Cardiac atrium fibroblast (primary cell): ENCODE results near the gene PSMB2. TPM values are rescaled to one million over a fixed set of nuclear protein-coding genes. Genes with fewer than 3 reads are reported as not detected.

Experiments used
- total RNA-seq: library from RNA; depleted of rRNA; stranded (reverse); fragments of >200 nt; gene quantifications from 2 replicates; pipeline ENCODE4 v1.2.3, GENCODE V29; 2015

Gene PSMB2
- 43.3 and 47.1 TPM in 2 replicates for total RNA-seq

DNA sequence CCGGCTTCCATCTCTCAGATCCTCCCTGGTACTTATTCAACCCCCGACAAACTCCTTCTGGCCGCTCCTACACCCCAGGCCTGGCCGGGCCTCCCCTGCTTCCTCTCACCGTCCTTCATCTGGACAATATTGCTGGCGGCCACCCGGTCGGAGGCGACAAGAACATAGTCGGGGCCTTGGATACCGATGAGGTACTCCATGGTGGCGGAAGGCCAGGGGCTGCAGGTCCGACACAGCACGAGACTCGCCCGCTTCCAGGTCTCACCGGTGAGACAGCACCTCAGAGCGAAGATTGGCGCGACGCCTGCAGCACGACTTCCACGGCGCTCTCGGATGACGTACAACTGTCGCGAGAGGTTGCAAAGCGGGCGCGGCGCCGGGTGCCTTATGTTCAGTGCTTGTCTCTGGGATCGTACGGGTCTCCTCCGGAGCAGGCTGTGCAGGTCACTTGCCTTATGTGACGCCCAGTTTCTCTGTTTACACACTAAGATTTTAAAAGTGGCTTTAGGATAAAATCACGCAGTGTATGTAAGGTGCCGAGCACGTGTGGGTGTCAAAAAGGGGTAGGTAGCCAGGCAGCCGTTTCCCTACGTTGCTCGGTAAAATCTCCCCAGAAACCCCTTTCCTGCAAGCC, at the start of gene PSMB2:
Gene PSMB2, minus strand, starts transcription at position 294 of the 634 bp plus-strand sequence. Its CDS starts 94 bp downstream, at position 200.

DNA sequence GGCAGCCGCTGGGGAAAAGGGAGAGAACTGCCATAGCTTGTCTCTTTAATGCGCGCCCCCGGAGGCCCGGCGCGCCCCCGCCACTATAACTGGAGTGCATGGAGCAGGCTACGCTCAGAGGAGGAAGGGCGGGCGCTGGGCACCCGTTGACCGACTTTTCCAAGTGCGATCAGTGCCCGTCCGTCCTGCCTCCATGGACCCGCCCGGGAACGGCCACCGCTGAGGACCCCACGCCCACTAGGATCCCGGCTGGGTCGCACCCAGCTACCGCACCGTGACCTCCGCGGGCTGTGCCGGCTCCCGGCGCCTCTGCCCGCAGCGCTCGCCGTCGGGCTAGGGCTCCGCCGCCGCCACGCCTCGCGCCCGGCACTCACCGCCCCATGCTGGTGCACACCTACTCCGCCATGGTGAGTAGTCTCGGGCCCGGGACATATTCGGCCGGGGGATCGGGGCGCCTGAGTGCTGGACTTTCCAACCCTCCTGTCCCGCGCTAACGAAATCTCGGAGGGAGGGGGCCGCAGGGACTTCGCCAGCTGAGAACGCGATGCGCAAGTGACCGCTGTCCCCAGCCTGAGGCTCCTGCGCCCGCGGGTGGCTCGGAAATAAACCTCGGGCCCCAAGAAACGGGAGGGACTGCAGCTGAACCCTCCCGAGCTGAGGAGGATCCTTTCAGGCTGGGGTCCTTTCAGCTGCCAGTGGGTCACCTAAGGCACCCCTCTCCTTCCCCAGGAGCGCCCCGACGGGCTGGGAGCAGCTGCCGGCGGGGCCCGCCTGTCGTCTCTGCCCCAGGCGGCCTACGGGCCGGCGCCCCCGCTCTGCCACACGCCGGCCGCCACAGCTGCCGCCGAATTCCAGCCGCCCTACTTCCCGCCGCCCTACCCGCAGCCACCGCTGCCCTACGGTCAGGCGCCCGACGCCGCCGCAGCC, 67.9 kb downstream of the PSMB2 start, which contains the start of gene TFAP2E:
Gene TFAP2E, plus strand, starts transcription at position 117 of the 927 bp plus-strand sequence. Its CDS starts 264 bp downstream, at position 381.

DNA sequence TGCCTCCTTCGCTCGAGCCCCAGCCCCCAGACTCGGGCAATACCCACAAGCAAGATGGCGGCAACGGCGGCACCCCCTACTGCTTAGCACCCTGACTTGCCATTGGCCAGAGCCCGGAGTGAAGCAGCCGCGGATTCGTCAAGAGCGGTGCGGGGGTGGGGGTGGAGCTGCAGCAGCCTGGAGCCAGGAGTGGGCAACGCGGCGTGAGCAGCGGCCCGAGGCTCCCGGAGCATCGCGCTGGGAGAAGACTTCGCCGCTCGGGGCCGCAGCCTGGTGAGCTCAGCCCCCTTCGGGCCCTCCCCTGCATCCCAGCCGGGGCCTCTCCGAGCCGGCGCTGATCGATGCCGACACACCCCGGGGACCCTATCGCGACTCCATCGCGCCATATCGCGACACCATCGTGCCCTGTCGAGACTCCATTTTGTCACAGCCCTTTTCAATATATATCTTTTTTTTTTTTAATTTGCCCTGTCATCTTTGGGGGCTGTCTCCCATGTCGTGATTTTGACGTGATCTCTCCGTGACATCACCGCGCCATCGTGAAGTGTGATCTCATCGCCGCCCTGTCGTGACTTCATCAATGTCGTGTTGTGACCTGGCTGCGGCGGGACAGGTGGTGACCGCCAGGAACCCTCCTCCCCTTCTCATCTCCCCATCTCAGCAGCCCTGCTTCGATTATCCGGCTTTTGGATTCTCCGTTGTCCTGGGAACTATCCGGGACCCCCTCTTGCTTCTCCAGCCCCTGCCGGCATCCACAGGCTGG, 83.5 kb downstream of the PSMB2 start, which contains the start of gene NCDN:
Gene NCDN, plus strand, starts transcription at position 189 of the 763 bp plus-strand sequence. Its CDS starts 392 bp downstream, at position 581.

DNA sequence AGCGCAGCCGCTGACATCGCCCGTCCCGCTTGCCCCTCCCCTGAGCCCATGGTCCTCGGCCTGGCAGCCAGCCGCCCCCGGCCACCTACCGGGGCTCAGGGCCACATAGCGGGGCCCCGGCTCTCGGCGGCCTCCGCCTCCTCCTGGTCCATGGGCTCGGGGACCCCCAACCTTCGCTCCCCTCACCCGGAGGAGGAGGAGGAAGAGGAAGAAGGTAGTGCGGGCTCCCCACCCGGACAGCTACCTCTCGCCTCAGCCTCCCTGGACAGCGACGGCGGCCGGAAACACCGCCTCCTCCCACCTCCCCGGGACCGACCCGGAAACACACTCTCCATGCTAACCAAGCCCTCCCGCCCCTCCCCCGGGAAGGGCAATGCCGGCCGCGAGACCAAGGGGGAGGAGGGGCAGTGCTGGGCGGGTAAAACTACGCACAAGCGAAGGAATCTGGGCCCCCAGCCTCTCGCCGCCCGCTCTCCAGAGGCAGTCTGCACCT, 84.2 kb downstream of the PSMB2 start, which contains the start of gene KIAA0319L:
Gene KIAA0319L, minus strand, starts transcription at position 286 of the 493 bp plus-strand sequence. CDS start 2,912 bp downstream, outside the sequence.

Other genes with a start within 250 kb of the PSMB2 start
- 53.0 and 68.8 TPM in 2 replicates for gene KIAA0319L, start 84.1 kb downstream of the PSMB2 start, total RNA-seq
- 26.9 and 31.3 TPM in 2 replicates for gene NCDN, start 83.7 kb downstream of the PSMB2 start, total RNA-seq
- gene TFAP2E, start 68.2 kb downstream of the PSMB2 start, total RNA-seq = not detected in 2 replicates
- 10.5 and 12.5 TPM in 2 replicates for gene C1orf216, start 77.4 kb upstream of the PSMB2 start, total RNA-seq
- 1.6 and 2.3 TPM in 2 replicates for gene CLSPN, start 128.5 kb upstream of the PSMB2 start, total RNA-seq
- 4.1 and 5.1 TPM in 2 replicates for gene AGO4, start 166.5 kb upstream of the PSMB2 start, total RNA-seq
- gene AGO1, start 241.7 kb upstream of the PSMB2 start, total RNA-seq = 7.6 and 16.2 TPM in 2 replicates